Right renal cortex interstitium (tissue), 3 donors: ENCODE data around the gene GDI1. TPM values are rescaled to one million over a fixed set of nuclear protein-coding genes. Genes with fewer than 3 reads are reported as not detected.

Source experiments
- DNase-seq, 3 donors: peaks; one replicate each; pipeline ENCODE4 v3.0.0-alpha.2; 2013; ENCODE audit warnings: low read depth in 3 of 3, low spot score in 2 of 3
- polyA plus RNA-seq, 3 donors: library from polyadenylated mRNA; unstranded; fragments of 120-200 nt; gene quantifications; one replicate each; pipeline ENCODE4 v1.2.1, GENCODE V29; 2013; ENCODE audit not compliant: insufficient read length in 3 of 3

GDI1 gene
- polyA plus RNA-seq, 3 donors = 106 to 109 (median 107) TPM

GRCh38 chrX:154408659-154409221 is 28.2 kb upstream of the GDI1 start:
- DNase-seq = no peak

GRCh38 chrX:154409222-154409871 is 27.6 kb upstream of the GDI1 start, which contains the start of gene DNASE1L1:
TSS of gene DNASE1L1 (minus strand) at chrX:154409254. CDS start at chrX:154405568, 3,686 bp downstream.
- no peak for DNase-seq

GRCh38 chrX:154411981-154412340 is 25.0 kb upstream of the GDI1 start:
- no peak for DNase-seq

- no peak for DNase-seq
These were observed 24.5 kb upstream of the GDI1 start for GRCh38 chrX:154412468-154412867.

- DNase-seq = no peak
These were observed 23.8 kb upstream of the GDI1 start for GRCh38 chrX:154413142-154413541.

- no peak for DNase-seq
These were observed 19.8 kb upstream of the GDI1 start for GRCh38 chrX:154417157-154417556.

- no peak for DNase-seq
These were observed 17.8 kb upstream of the GDI1 start for GRCh38 chrX:154419189-154419588.

GRCh38 chrX:154419688-154420401 is 17.1 kb upstream of the GDI1 start:
- DNase-seq = no peak

GRCh38 chrX:154420402-154420756 is 16.6 kb upstream of the GDI1 start:
- no peak for DNase-seq

GRCh38 chrX:154426916-154427770 is 9.8 kb upstream of the GDI1 start:
- DNase-seq = no peak

- peak in 1 of 3 donors; percentile 74 for DNase-seq
These were observed 8.5 kb upstream of the GDI1 start, which contains the start of gene ATP6AP1 for GRCh38 chrX:154428176-154429171. TSS of gene ATP6AP1 (plus strand) at chrX:154428677. CDS start at chrX:154428693, 16 bp downstream.

- DNase-seq = no peak
These were observed 7.2 kb upstream of the GDI1 start for GRCh38 chrX:154429711-154430110.

- no peak for DNase-seq
These were observed 6.5 kb upstream of the GDI1 start for GRCh38 chrX:154430479-154430878.

GRCh38 chrX:154430916-154431315 is 6.0 kb upstream of the GDI1 start:
- DNase-seq = no peak

- DNase-seq = no peak
These were observed 5.6 kb upstream of the GDI1 start for GRCh38 chrX:154431341-154431740.

- DNase-seq = no peak
These were observed 4.7 kb upstream of the GDI1 start for GRCh38 chrX:154432210-154432609.

GRCh38 chrX:154433605-154434004 is 3.3 kb upstream of the GDI1 start:
- DNase-seq = no peak

- no peak for DNase-seq
These were observed 2.4 kb upstream of the GDI1 start for GRCh38 chrX:154434394-154435168.

GRCh38 chrX:154435171-154435733 is 1.7 kb upstream of the GDI1 start:
- DNase-seq = no peak
